CD4-positive, alpha-beta T cell (primary cell): ENCODE results near the gene PGBD1. TPM values are rescaled to one million over a fixed set of nuclear protein-coding genes. Genes with fewer than 3 reads are reported as not detected.

Experiments
- ATAC-seq: fragments of 200-7000 bp; cut with Tn5 transposase; one replicate; pipeline ENCODE4 v1.10.0; 2022; ENCODE audit warnings: mild to moderate bottlenecking; ENCODE audit not compliant: poor library complexity
- CTCF ChIA-PET: fragments of 350-600 bp; sonication (Branson Sonifier 250); formaldehyde crosslinking; loops from one replicate; lab custom pipeline; 2021; ENCODE audit warnings: antibody characterized with exemption, inconsistent platforms; lab: Charles Lee
- POLR2A ChIA-PET: fragments of 350-600 bp; sonication (Branson Sonifier 250); formaldehyde crosslinking; loops from one replicate; lab custom pipeline; 2021; ENCODE audit warnings: antibody characterized with exemption, inconsistent platforms; lab: Charles Lee
- DNase-seq, 14 experiments: peaks; one replicate each; pipeline ENCODE4 v3.0.0-alpha.2; 2013 to 2020; ENCODE audit warnings: mixed read lengths in 2 of 14
- H3K27ac ChIP-seq, 2 donors: one replicate each; pipeline versions ENCODE4 v1.5.1 to v1.7.0; 2013; ENCODE audit warnings: low read length in 2 of 2, low read depth in 1 of 2, mild to moderate bottlenecking in 1 of 2
- H3K27me3 ChIP-seq, 2 experiments: 1 replicate in 1 of 2; 2 replicates in 1 of 2; pipeline versions ENCODE4 v1.6.1 to v1.7.0; 2013; ENCODE audit warnings: low read length in 2 of 2, control low read depth in 1 of 2, mild to moderate bottlenecking in 1 of 2, moderate library complexity in 1 of 2; ENCODE audit not compliant: insufficient read depth in 2 of 2, control insufficient read depth in 1 of 2
- H3K36me3 ChIP-seq: one replicate; pipeline ENCODE4 v1.6.1; 2013; ENCODE audit warnings: low read length, control low read depth; ENCODE audit not compliant: insufficient read depth
- H3K4me1 ChIP-seq: one replicate; pipeline ENCODE4 v1.6.1; 2013; ENCODE audit warnings: low read length, control low read depth; ENCODE audit not compliant: insufficient read depth
- H3K4me3 ChIP-seq: one replicate; pipeline ENCODE4 v1.5.1; 2013; ENCODE audit warnings: mild to moderate bottlenecking, low read length, moderate library complexity
- H3K9me3 ChIP-seq, 2 experiments: 1 replicate in 1 of 2; 2 replicates in 1 of 2; pipeline versions ENCODE4 v1.6.1 to v1.7.0; 2013; ENCODE audit warnings: low read length in 2 of 2, mild to moderate bottlenecking in 2 of 2, control low read depth in 1 of 2, moderate library complexity in 1 of 2; ENCODE audit not compliant: control insufficient read depth in 1 of 2, insufficient read depth in 1 of 2
- H3K27ac Mint-ChIP-seq: one replicate; pipeline ENCODE4 v1.8.0; 2020; ENCODE audit warnings: mixed read lengths
- H3K27me3 Mint-ChIP-seq: one replicate; pipeline ENCODE4 v1.8.0; 2021; ENCODE audit warnings: mixed read lengths
- H3K36me3 Mint-ChIP-seq: one replicate; pipeline ENCODE4 v1.8.0; 2021; ENCODE audit warnings: low read depth, mixed read lengths
- H3K4me1 Mint-ChIP-seq: one replicate; pipeline ENCODE4 v1.8.0; 2021; ENCODE audit warnings: low read depth, mixed read lengths
- H3K4me3 Mint-ChIP-seq: one replicate; pipeline ENCODE4 v1.8.0; 2020; ENCODE audit warnings: mild to moderate bottlenecking, mixed read lengths
- H3K9me3 Mint-ChIP-seq: one replicate; pipeline ENCODE4 v1.8.0; 2020; ENCODE audit warnings: mixed read lengths
- CTCF ChIP-seq: fragments of 200-600 bp; IDR thresholded peaks from one replicate; pipeline ENCODE4 v1.8.0; 2022; ENCODE audit warnings: antibody characterized with exemption, mild to moderate bottlenecking
- intact Hi-C, 2 experiments: fragments of 100-400 bp; cut with DNase I in 1 of 2; cut with micrococcal nuclease in 1 of 2; formaldehyde crosslinking; loops; one replicate each; pipeline versions ENCODE4 v1.15.1 to v1.9.0; 2023 to 2025; cut with DNase I, micrococcal nuclease
- total RNA-seq, 174 experiments: library from RNA in 2 of 174; stranded (reverse) in 2 of 174; gene quantifications; one replicate each; pipeline ENCODE4 v1.2.3 and lab custom pipeline; 2021 to 2026

Gene PGBD1
- total RNA-seq, 2 experiments from 2014 or later: 1.3 to 1.4 TPM

- H3K4me1 ChIP-seq: peaks cover 10% of the 10 kb centered on the region
- H3K27ac ChIP-seq: no peak overlapping the region
- Mint-ChIP-seq H3K4me3 (no peak overlapping the region), H3K27me3 (peaks cover 15% of the 10 kb centered on the region), H3K36me3 (peaks cover 59% of the 10 kb centered on the region), H3K9me3 (no peaks in the 10 kb centered on the region), H3K27ac (no peak overlapping the region), H3K4me1 (peaks cover 14% of the 10 kb centered on the region)
- ATAC-seq: no peak
- intact Hi-C loops: no loop called here
- no peak for DNase-seq
- ChIA-PET CTCF (interaction anchor here (1.5 kb wide), 1 partner anchor 73 kb away, joined by 3 read pairs; no protein-coding TSS in a partner anchor), POLR2A (interaction anchor here (1.1 kb wide), 1 partner anchor 11 kb away, joined by 3 read pairs; the partner anchor contains the start of gene ZSCAN26)
- H3K9me3 ChIP-seq: no peaks in the 10 kb centered on the region
- peaks cover 45% of the 10 kb centered on the region for H3K36me3 ChIP-seq
- no peak overlapping the region for H3K4me3 ChIP-seq
- TF ChIP-seq CTCF: no peak
- H3K27me3 ChIP-seq: peaks cover 8 to 13% of the 10 kb centered on the region in 2 experiments
Observed at GRCh38 chr6:28277746-28278145, 3.6 kb upstream of the PGBD1 start.

DNA sequence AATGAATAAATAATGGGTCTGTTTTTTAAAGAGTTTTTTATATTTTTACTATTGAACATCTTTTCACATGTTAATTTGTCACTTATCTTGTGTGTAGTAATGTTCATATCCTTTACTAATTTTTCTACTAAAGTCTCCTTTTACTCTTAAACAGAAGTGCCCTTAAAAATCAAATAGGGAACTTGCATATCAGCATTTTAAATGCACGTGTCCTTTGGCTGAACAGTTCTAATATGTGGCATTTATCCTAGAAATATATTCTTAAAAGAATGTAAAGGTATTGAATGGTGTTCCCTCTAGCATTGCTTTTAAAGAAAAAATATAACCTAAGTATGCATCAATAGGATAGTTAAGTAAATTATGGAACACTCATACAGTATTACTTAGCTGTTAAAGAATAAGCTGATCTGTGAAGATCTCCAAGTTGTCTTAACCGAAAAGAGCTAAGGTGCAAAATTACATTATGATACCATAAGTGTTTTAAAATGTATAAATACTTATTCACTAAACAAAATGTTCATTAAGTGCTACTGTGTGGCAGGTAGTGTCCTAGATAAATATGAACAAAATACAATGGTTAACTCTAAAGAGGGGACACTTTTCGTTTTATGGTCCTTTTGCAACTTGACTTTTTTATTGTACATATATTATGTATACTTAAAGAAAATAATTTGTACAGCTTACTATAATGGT is 631 bp upstream of the PGBD1 start:
- ChIA-PET POLR2A (interaction anchor here (1.1 to 1.2 kb wide), 2 partner anchors 13 to 28 kb away, joined by 3 to 12 read pairs; partner anchors contain the start of genes ZKSCAN4 and ZSCAN26), CTCF (interaction anchor here (1.6 kb wide), 1 partner anchor 75 kb away, joined by 6 read pairs; no protein-coding TSS in a partner anchor)
- Histone ChIP-seq H3K27me3 (peaks cover 12 to 33% of the 10 kb centered on the region in 2 experiments), H3K4me3 (peak overlapping the region; percentile 46), H3K9me3 (peaks cover 0 to 4% of the 10 kb centered on the region in 2 experiments), H3K4me1 (peaks cover 10% of the 10 kb centered on the region), H3K27ac (no peak overlapping the region), H3K36me3 (peaks cover 15% of the 10 kb centered on the region)
- Mint-ChIP-seq H3K4me3 (peak overlapping the region; percentile 67), H3K27ac (no peak overlapping the region), H3K36me3 (peaks cover 29% of the 10 kb centered on the region), H3K9me3 (no peaks in the 10 kb centered on the region), H3K4me1 (peaks cover 8% of the 10 kb centered on the region), H3K27me3 (peaks cover 41% of the 10 kb centered on the region)
- DNase-seq (no peak), ATAC-seq (no peak)
- TF ChIP-seq CTCF: no peak
- intact Hi-C loops: no loop called here

DNA sequence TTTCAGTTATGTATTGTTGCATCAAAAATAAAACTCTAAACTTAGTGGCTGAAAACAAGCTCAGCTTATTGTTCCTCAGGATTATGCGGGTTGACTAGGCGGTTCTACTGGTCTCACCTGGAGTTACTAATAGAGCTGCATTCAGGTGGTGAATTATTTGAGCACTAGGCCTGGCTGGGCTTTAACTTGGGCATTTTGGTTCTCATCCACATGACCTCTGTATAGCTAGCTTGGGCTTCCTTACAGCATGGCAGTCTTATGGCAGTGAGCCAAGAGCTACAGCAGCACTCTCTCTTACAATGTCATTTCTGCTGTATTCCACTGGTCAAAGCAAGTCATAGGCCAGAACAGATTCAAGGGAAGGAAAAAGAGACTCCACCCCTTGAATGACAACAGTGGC is 1.6 kb downstream of the PGBD1 start:
- H3K9me3 Mint-ChIP-seq: no peaks in the 10 kb centered on the region
- H3K27ac Mint-ChIP-seq: no peak overlapping the region
- H3K27me3 Mint-ChIP-seq: peaks cover 59% of the 10 kb centered on the region
- peaks cover 0 to 4% of the 10 kb centered on the region in 2 experiments for H3K9me3 ChIP-seq
- no peak overlapping the region for H3K4me3 Mint-ChIP-seq
- H3K4me3 ChIP-seq: no peak overlapping the region
- ChIA-PET CTCF (interaction anchor here (1.0 kb wide), 1 partner anchor 10 kb away, joined by 3 read pairs; no protein-coding TSS in a partner anchor), POLR2A (interaction anchor here (0.7 to 1.2 kb wide), 2 partner anchors 16 to 61 kb away, joined by 3 to 4 read pairs; partner anchors contain the start of gene ZSCAN26)
- TF ChIP-seq CTCF: no peak
- no peaks in the 10 kb centered on the region for H3K36me3 ChIP-seq
- peaks cover 10% of the 10 kb centered on the region for H3K4me1 ChIP-seq
- peaks cover 12 to 33% of the 10 kb centered on the region in 2 experiments for H3K27me3 ChIP-seq
- peaks cover 8% of the 10 kb centered on the region for H3K4me1 Mint-ChIP-seq
- H3K36me3 Mint-ChIP-seq: peaks cover 11% of the 10 kb centered on the region
- H3K27ac ChIP-seq: no peak overlapping the region
- DNase-seq (no peak), ATAC-seq (no peak)
- intact Hi-C loops: no loop called here
